CD4-positive, CD25-positive, alpha-beta regulatory T cell (primary cell): Measurements from ENCODE around the gene TGM4. TPM values are rescaled to one million over a fixed set of nuclear protein-coding genes. Genes with fewer than 3 reads are reported as not detected.

Source experiments
- ATAC-seq, 2 donors: fragments of 150-1000 bp; cut with Tn5 transposase; one replicate each; pipeline ENCODE4 v1.10.0; 2021; ENCODE audit warnings: low read depth in 2 of 2, moderate number of reproducible peaks in 2 of 2, moderate library complexity in 1 of 2
- DNase-seq, 3 donors: peaks; one replicate each; pipeline versions ENCODE4 v3.0.0 to v3.0.0-alpha.2; 2012 to 2022; ENCODE audit warnings: mixed read lengths in 1 of 3
- H3K27ac ChIP-seq: one replicate; pipeline ENCODE4 v1.7.0; 2013; ENCODE audit warnings: mild to moderate bottlenecking, low read length; ENCODE audit not compliant: insufficient read depth, poor library complexity, severe bottlenecking
- H3K27me3 ChIP-seq: one replicate; pipeline ENCODE4 v1.7.0; 2013; ENCODE audit warnings: low read length; ENCODE audit not compliant: control insufficient read depth, insufficient read depth
- H3K36me3 ChIP-seq: one replicate; pipeline ENCODE4 v1.7.0; 2013; ENCODE audit warnings: mild to moderate bottlenecking, low read length, moderate library complexity; ENCODE audit not compliant: control insufficient read depth, insufficient read depth
- H3K4me1 ChIP-seq: 2 replicates; pipeline ENCODE4 v1.7.0; 2013; ENCODE audit warnings: mild to moderate bottlenecking, low read length; ENCODE audit not compliant: insufficient read depth, control insufficient read depth, poor library complexity, severe bottlenecking
- H3K4me3 ChIP-seq: one replicate; pipeline ENCODE4 v1.7.0; 2013; ENCODE audit warnings: low read depth, mild to moderate bottlenecking, low read length, moderate library complexity
- H3K9me3 ChIP-seq, 2 experiments: 1 replicate in 1 of 2; 2 replicates in 1 of 2; pipeline ENCODE4 v1.7.0; 2013; ENCODE audit warnings: low read length in 2 of 2, mild to moderate bottlenecking in 1 of 2, moderate library complexity in 1 of 2; ENCODE audit not compliant: control insufficient read depth in 2 of 2
- H3K27ac Mint-ChIP-seq, 3 donors: one replicate each; pipeline ENCODE4 v1.8.0; 2020 to 2022; ENCODE audit warnings: mild to moderate bottlenecking in 3 of 3, mixed read lengths in 3 of 3, moderate library complexity in 2 of 3
- H3K27me3 Mint-ChIP-seq: one replicate; pipeline ENCODE4 v1.8.0; 2022; ENCODE audit warnings: mild to moderate bottlenecking, mixed read lengths
- H3K36me3 Mint-ChIP-seq: one replicate; pipeline ENCODE4 v1.8.0; 2020; ENCODE audit warnings: mixed read lengths
- H3K4me1 Mint-ChIP-seq, 4 donors: one replicate each; pipeline ENCODE4 v1.8.0; 2020 to 2022; ENCODE audit warnings: mixed read lengths in 4 of 4, mild to moderate bottlenecking in 1 of 4
- H3K4me3 Mint-ChIP-seq, 4 donors: one replicate each; pipeline ENCODE4 v1.8.0; 2020 to 2022; ENCODE audit warnings: mild to moderate bottlenecking in 4 of 4, mixed read lengths in 4 of 4, moderate library complexity in 3 of 4
- H3K9me3 Mint-ChIP-seq, 7 donors: one replicate each; pipeline ENCODE4 v1.8.0; 2020 to 2022; ENCODE audit warnings: mixed read lengths in 7 of 7, mild to moderate bottlenecking in 3 of 7, moderate library complexity in 2 of 7
- polyA plus RNA-seq, 4 donors: library from polyadenylated mRNA; unstranded; fragments of 300-500 nt; fragmentation: Illumina TruSeq; gene quantifications; one replicate each; pipeline ENCODE4 v1.2.3, GENCODE V29; 2021
- total RNA-seq: library from RNA; stranded (reverse); gene quantifications from one replicate; pipeline ENCODE4 v1.2.3, GENCODE V29; 2022

Gene TGM4
- total and polyA plus RNA-seq, 5 donors from 2014 or later, result 0.06 to 0.14 (median 0.07) TPM; not detected in 2

- H3K27me3 ChIP-seq, result peaks cover 3% of the 10 kb centered on the region
- DNase-seq (no peak), ATAC-seq (no peak)
- no peaks in the 10 kb centered on the region for H3K4me1 ChIP-seq
- no peak overlapping the region for H3K4me3 ChIP-seq
- no peaks in the 10 kb centered on the region for H3K36me3 Mint-ChIP-seq
- no peak overlapping the region for H3K27ac Mint-ChIP-seq
- no peak overlapping the region for H3K4me3 Mint-ChIP-seq
- H3K27ac ChIP-seq, result no peak overlapping the region
- H3K9me3 Mint-ChIP-seq, result peaks cover 0 to 7% (median 0%) of the 10 kb centered on the region in 7 donors
- no peaks in the 10 kb centered on the region for H3K4me1 Mint-ChIP-seq
- peaks cover 4% of the 10 kb centered on the region for H3K27me3 Mint-ChIP-seq
- no peaks in the 10 kb centered on the region for H3K36me3 ChIP-seq
- H3K9me3 ChIP-seq, result peaks cover 0 to 9% of the 10 kb centered on the region in 2 experiments
Observed at GRCh38 chr3:44907612-44908011, 33.2 kb downstream of the TGM4 start.

GRCh38 chr3:44909063-44909462 is 34.7 kb downstream of the TGM4 start:
- Histone ChIP-seq H3K27ac (no peak overlapping the region), H3K9me3 (peaks cover 0 to 9% of the 10 kb centered on the region in 2 experiments), H3K36me3 (no peaks in the 10 kb centered on the region), H3K4me1 (no peaks in the 10 kb centered on the region), H3K27me3 (peaks cover 3% of the 10 kb centered on the region), H3K4me3 (no peak overlapping the region)
- H3K4me1 Mint-ChIP-seq, result no peaks in the 10 kb centered on the region
- H3K9me3 Mint-ChIP-seq, result peaks cover 0 to 7% (median 0%) of the 10 kb centered on the region in 7 donors
- H3K4me3 Mint-ChIP-seq, result no peak overlapping the region
- no peak overlapping the region for H3K27ac Mint-ChIP-seq
- H3K36me3 Mint-ChIP-seq, result no peaks in the 10 kb centered on the region
- H3K27me3 Mint-ChIP-seq, result peaks cover 9% of the 10 kb centered on the region
- no peak for ATAC-seq
- no peak for DNase-seq

- H3K36me3 Mint-ChIP-seq, result no peaks in the 10 kb centered on the region
- no peak overlapping the region for H3K4me3 Mint-ChIP-seq
- ATAC-seq (no peak), DNase-seq (no peak)
- H3K27ac Mint-ChIP-seq, result no peak overlapping the region
- Histone ChIP-seq H3K4me1 (no peaks in the 10 kb centered on the region), H3K9me3 (peaks cover 0 to 9% of the 10 kb centered on the region in 2 experiments), H3K36me3 (no peaks in the 10 kb centered on the region), H3K27me3 (peaks cover 3% of the 10 kb centered on the region), H3K4me3 (no peak overlapping the region), H3K27ac (no peak overlapping the region)
- H3K9me3 Mint-ChIP-seq, result peaks cover 0 to 7% (median 0%) of the 10 kb centered on the region in 7 donors
- no peaks in the 10 kb centered on the region for H3K4me1 Mint-ChIP-seq
- peaks cover 6% of the 10 kb centered on the region for H3K27me3 Mint-ChIP-seq
Observed at GRCh38 chr3:44910693-44911092, 36.3 kb downstream of the TGM4 start.

- Histone ChIP-seq H3K27ac (no peak overlapping the region), H3K27me3 (no peaks in the 10 kb centered on the region), H3K36me3 (no peaks in the 10 kb centered on the region), H3K9me3 (peaks cover 0 to 6% of the 10 kb centered on the region in 2 experiments), H3K4me3 (no peak overlapping the region), H3K4me1 (no peaks in the 10 kb centered on the region)
- Mint-ChIP-seq H3K36me3 (peaks cover 5% of the 10 kb centered on the region), H3K27me3 (peaks cover 6% of the 10 kb centered on the region), H3K4me1 (no peaks in the 10 kb centered on the region), H3K9me3 (peaks cover 0 to 3% (median 0%) of the 10 kb centered on the region in 7 donors), H3K4me3 (no peak overlapping the region), H3K27ac (peak overlapping the region in 2 of 3 donors; percentile 32 to 57)
- ATAC-seq (peak; percentile 69 to 70), DNase-seq (peak; percentile 46 to 65 (median 62))
Observed at GRCh38 chr3:44913868-44914468, 39.6 kb downstream of the TGM4 start.

GRCh38 chr3:44914936-44915335 is 40.5 kb downstream of the TGM4 start:
- H3K36me3 Mint-ChIP-seq, result peaks cover 10% of the 10 kb centered on the region
- no peaks in the 10 kb centered on the region for H3K9me3 ChIP-seq
- H3K4me1 Mint-ChIP-seq, result no peaks in the 10 kb centered on the region
- H3K4me1 ChIP-seq, result no peaks in the 10 kb centered on the region
- no peak overlapping the region for H3K4me3 ChIP-seq
- H3K27me3 Mint-ChIP-seq, result peaks cover 6% of the 10 kb centered on the region
- H3K9me3 Mint-ChIP-seq, result peaks cover 0 to 2% (median 0%) of the 10 kb centered on the region in 7 donors
- no peaks in the 10 kb centered on the region for H3K36me3 ChIP-seq
- no peaks in the 10 kb centered on the region for H3K27me3 ChIP-seq
- no peak for DNase-seq
- no peak overlapping the region for H3K4me3 Mint-ChIP-seq
- ATAC-seq, result no peak
- H3K27ac ChIP-seq, result no peak overlapping the region
- H3K27ac Mint-ChIP-seq, result no peak overlapping the region

- peaks cover 0 to 2% (median 0%) of the 10 kb centered on the region in 7 donors for H3K9me3 Mint-ChIP-seq
- Histone ChIP-seq H3K27me3 (no peaks in the 10 kb centered on the region), H3K9me3 (no peaks in the 10 kb centered on the region), H3K4me1 (no peaks in the 10 kb centered on the region), H3K4me3 (no peak overlapping the region), H3K27ac (no peak overlapping the region), H3K36me3 (peaks cover 5% of the 10 kb centered on the region)
- no peak overlapping the region for H3K4me3 Mint-ChIP-seq
- DNase-seq (no peak), ATAC-seq (no peak)
- H3K4me1 Mint-ChIP-seq, result no peaks in the 10 kb centered on the region
- H3K36me3 Mint-ChIP-seq, result peaks cover 12% of the 10 kb centered on the region
- peak overlapping the region in 1 of 3 donors; percentile 33 for H3K27ac Mint-ChIP-seq
- peaks cover 6% of the 10 kb centered on the region for H3K27me3 Mint-ChIP-seq
Observed at GRCh38 chr3:44915702-44916438, 41.5 kb downstream of the TGM4 start.

- Mint-ChIP-seq H3K4me3 (no peak overlapping the region), H3K36me3 (peaks cover 29% of the 10 kb centered on the region), H3K27ac (no peak overlapping the region), H3K27me3 (peaks cover 6% of the 10 kb centered on the region), H3K9me3 (no peaks in the 10 kb centered on the region), H3K4me1 (no peaks in the 10 kb centered on the region)
- H3K36me3 ChIP-seq, result peaks cover 16% of the 10 kb centered on the region
- DNase-seq, result no peak
- H3K27me3 ChIP-seq, result no peaks in the 10 kb centered on the region
- no peaks in the 10 kb centered on the region for H3K4me1 ChIP-seq
- H3K9me3 ChIP-seq, result no peaks in the 10 kb centered on the region
- no peak overlapping the region for H3K27ac ChIP-seq
- no peak overlapping the region for H3K4me3 ChIP-seq
- no peak for ATAC-seq
Observed at GRCh38 chr3:44918087-44918486, 43.7 kb downstream of the TGM4 start.
